Suprapubic skin (tissue), 4 donors: ENCODE measurements around the gene FBXO17.

ENCODE experiments used
- EP300 ChIP-seq: sonication (generic); formaldehyde crosslinking; IDR thresholded peaks from one replicate; pipeline ENCODE4 v1.6.1; 2017; ENCODE audit warnings: antibody characterized with exemption
- POLR2A ChIP-seq, 2 donors: fragments of 450-650 bp; IDR thresholded peaks; one replicate each; pipeline ENCODE4 v1.6.1; 2017; ENCODE audit warnings: antibody characterized with exemption in 2 of 2, mild to moderate bottlenecking in 2 of 2, moderate library complexity in 2 of 2
- POLR2AphosphoS5 ChIP-seq, 3 donors: sonication (generic); formaldehyde crosslinking; IDR thresholded peaks; one replicate each; pipeline ENCODE4 v1.6.1; 2017; ENCODE audit warnings: antibody characterized with exemption in 3 of 3

DNA sequence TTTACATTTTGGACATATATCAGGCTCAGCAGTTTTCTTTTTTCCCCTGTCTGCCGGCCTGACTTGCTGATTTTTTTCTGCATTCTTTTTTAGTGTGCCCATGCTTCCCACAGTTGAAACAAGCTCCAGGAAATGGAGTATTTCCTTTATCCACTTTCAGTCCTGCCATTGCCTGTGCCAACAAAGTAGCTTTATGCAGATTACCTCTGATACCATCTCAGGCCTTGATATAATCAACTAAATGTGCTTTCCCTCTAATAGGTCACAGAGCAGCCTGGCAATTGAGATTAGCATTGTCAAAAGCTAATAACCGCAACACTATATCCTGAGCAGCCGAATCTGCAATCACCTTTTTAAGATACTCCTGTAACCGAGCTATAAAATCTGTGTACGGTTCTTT lies 35.6 kb downstream of the FBXO17 start:
- TF ChIP-seq POLR2A (IDR thresholded peaks at IDR 0.05) (no peak), EP300 (no peak), POLR2AphosphoS5 (IDR thresholded peaks at IDR 0.05) (no peak)
